OCI-LY3 (cell line): ENCODE data around the gene TIMP3.

ENCODE experiments used
- H2AFZ ChIP-seq: fragments of 200-600, 300-600 bp; shearing (Covaris generic); 2 replicates; pipeline ENCODE4 v1.6.0; 2014; ENCODE audit warnings: antibody characterized with exemption, low read depth, low read length
- H3K27ac ChIP-seq: fragments of 200-600, 300-600 bp; sonication (generic); 2 replicates; pipeline ENCODE4 v1.5.1; 2014; ENCODE audit warnings: mild to moderate bottlenecking, low read length, moderate library complexity, mixed read lengths
- H3K27me3 ChIP-seq: fragments of 200-600, 300-600 bp; sonication (generic); 2 replicates; pipeline ENCODE4 v1.6.1; 2014; ENCODE audit warnings: low read depth, low read length, mixed read lengths
- H3K36me3 ChIP-seq: fragments of 200-600, 300-600 bp; sonication (generic); replicated peaks from 2 replicates; pipeline ENCODE3; 2014; ENCODE audit warnings: low read depth, low read length, mixed read lengths
- H3K4me1 ChIP-seq: fragments of 300-600, 200-600 bp; sonication (generic); 2 replicates; pipeline ENCODE4 v1.6.1; 2014; ENCODE audit warnings: low read length, mixed read lengths
- H3K4me2 ChIP-seq: fragments of 200-600, 300-600 bp; sonication (generic); 2 replicates; pipeline ENCODE4 v1.6.1; 2014; ENCODE audit warnings: low read length, mixed read lengths
- H3K4me3 ChIP-seq: fragments of 300-600, 200-600 bp; sonication (generic); 2 replicates; pipeline ENCODE4 v1.5.1; 2014; ENCODE audit warnings: antibody characterized with exemption, mild to moderate bottlenecking, low read length, moderate library complexity
- H3K79me2 ChIP-seq: fragments of 300-600, 200-600 bp; shearing (Covaris generic); 2 replicates; pipeline ENCODE4 v1.6.1; 2014; ENCODE audit warnings: mild to moderate bottlenecking, low read length, mixed read lengths
- H3K9ac ChIP-seq: fragments of 300-600, 200-600 bp; shearing (Covaris generic); 2 replicates; pipeline ENCODE4 v1.6.0; 2014; ENCODE audit warnings: mild to moderate bottlenecking, low read length, moderate library complexity
- H3K9me3 ChIP-seq: fragments of 200-600, 300-600 bp; shearing (Covaris generic); 2 replicates; pipeline ENCODE4 v1.6.1; 2014; ENCODE audit warnings: low read length, mixed read lengths; ENCODE audit not compliant: insufficient read depth
- H4K20me1 ChIP-seq: fragments of 200-600, 300-600 bp; sonication (generic); 2 replicates; pipeline ENCODE4 v1.6.1; 2016; ENCODE audit warnings: low read length, mixed read lengths; ENCODE audit not compliant: insufficient read depth
- CTCF ChIP-seq: fragments of 200-600, 300-600 bp; sonication (generic); IDR thresholded peaks from 2 replicates; pipeline ENCODE4 v1.5.1; 2014; ENCODE audit warnings: antibody characterized with exemption, low read length, low read depth
- EZH2phosphoT487 ChIP-seq: fragments of 200-600 bp; shearing (Covaris generic); IDR thresholded peaks from 2 replicates; pipeline ENCODE4 v1.6.1; 2018; ENCODE audit warnings: antibody characterized with exemption, mixed run types, low read depth

TIMP3 gene

GRCh38 chr22:32854351-32854804, 52.9 kb downstream of the TIMP3 start:
- Histone ChIP-seq H3K4me1 (no peaks in the 10 kb centered on the region), H3K9me3 (no peaks in the 10 kb centered on the region), H4K20me1 (no peaks in the 10 kb centered on the region; the same call in 1 of the 2 replicates), H3K9ac (no peak overlapping the region), H3K27ac (no peak overlapping the region), H3K4me3 (no peak overlapping the region), H3K4me2 (no peak overlapping the region), H3K79me2 (no peaks in the 10 kb centered on the region), H2AFZ (no peak overlapping the region), H3K36me3 (no peaks in the 10 kb centered on the region), H3K27me3 (peaks cover 69% of the 10 kb centered on the region)
- TF ChIP-seq EZH2phosphoT487: no peak
- no peak for TF ChIP-seq CTCF

DNA sequence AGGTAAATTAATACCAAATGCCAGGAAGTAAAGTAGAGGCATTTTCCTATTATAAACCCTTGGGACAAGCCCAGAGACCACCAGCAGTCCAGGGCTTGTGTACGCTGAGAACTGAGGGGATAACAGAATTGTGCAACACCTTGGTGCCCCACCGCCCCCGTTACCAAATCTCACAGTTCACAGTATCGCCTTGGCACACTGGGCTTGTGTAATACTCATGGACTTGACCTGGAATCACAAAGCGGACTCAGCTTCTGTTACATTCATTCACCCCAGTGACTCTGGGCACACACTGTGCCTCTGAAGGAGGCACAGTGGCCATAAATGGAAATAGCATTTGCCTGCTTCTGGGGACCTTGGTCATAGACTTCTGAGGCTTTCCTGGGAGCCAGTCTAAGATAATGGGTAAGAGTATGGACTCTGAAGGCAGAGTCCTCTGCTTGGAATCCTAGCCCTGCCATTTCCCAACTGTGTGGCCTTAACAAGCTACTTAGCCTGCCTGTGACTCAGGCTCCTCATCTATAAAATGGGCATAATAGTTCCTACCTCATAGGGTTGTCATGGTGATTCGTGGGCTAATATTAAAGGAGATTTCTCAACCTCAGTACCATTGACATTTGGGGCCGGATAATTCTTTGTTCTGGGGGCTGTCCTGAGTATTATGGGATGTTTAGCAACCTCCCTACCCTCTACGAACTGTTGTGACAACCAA, 53.7 kb downstream of the TIMP3 start:
- Histone ChIP-seq H3K4me1 (no peaks in the 10 kb centered on the region), H3K36me3 (no peaks in the 10 kb centered on the region), H3K27ac (no peak overlapping the region), H2AFZ (no peak overlapping the region), H3K4me3 (no peak overlapping the region), H3K9me3 (no peaks in the 10 kb centered on the region), H3K9ac (no peak overlapping the region), H3K27me3 (peaks cover 69% of the 10 kb centered on the region), H4K20me1 (no peaks in the 10 kb centered on the region; the same call in 1 of the 2 replicates), H3K4me2 (no peak overlapping the region), H3K79me2 (no peaks in the 10 kb centered on the region)
- TF ChIP-seq CTCF (no peak), EZH2phosphoT487 (no peak)

DNA sequence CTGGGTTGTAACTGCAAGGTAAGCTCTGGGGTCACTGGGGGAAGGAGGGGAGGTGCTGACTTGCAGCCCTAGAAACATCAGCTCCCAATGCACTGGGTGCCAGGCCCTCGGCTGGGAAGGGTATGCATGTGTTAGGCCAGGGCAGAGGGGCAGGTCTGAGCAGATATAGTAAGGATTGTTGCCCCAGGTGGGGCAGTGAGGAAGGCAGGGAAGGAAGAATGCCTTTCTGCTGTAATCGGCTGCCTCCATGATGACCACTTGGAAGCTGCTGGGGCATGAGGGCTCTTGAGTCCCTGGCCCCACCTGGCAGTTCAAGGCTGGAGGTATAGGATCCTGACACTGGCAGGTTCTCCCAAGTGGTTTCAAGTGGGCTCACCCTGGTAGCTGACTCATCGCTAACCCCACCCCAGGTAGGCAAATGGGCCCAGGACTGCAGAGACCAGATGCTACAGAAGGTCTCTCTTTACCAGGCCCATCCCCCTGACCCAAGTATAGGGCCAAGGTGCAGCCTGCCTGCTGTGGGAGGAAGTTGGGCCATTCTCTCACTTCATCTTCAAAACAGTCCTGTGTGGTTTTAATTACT, 56.7 kb downstream of the TIMP3 start:
- Histone ChIP-seq H2AFZ (no peak overlapping the region), H3K4me1 (no peaks in the 10 kb centered on the region), H3K9ac (no peak overlapping the region), H3K36me3 (no peaks in the 10 kb centered on the region), H3K27ac (no peak overlapping the region), H3K9me3 (no peaks in the 10 kb centered on the region), H4K20me1 (no peaks in the 10 kb centered on the region; the same call in 1 of the 2 replicates), H3K79me2 (no peaks in the 10 kb centered on the region), H3K4me3 (no peak overlapping the region), H3K27me3 (peaks cover 43% of the 10 kb centered on the region), H3K4me2 (no peak overlapping the region)
- no peak for TF ChIP-seq CTCF
- TF ChIP-seq EZH2phosphoT487: no peak

- Histone ChIP-seq H3K9me3 (no peaks in the 10 kb centered on the region), H3K4me3 (no peak overlapping the region), H3K79me2 (no peaks in the 10 kb centered on the region), H3K4me1 (no peaks in the 10 kb centered on the region), H3K27ac (no peak overlapping the region), H3K4me2 (no peak overlapping the region), H4K20me1 (no peaks in the 10 kb centered on the region; the same call in 1 of the 2 replicates), H2AFZ (no peak overlapping the region), H3K9ac (no peak overlapping the region), H3K36me3 (no peaks in the 10 kb centered on the region), H3K27me3 (peaks cover 47% of the 10 kb centered on the region)
- no peak for TF ChIP-seq EZH2phosphoT487
- no peak for TF ChIP-seq CTCF
These were observed 57.5 kb downstream of the TIMP3 start for GRCh38 chr22:32858957-32859356.
